Hepatocyte (in vitro differentiated cells): ENCODE results near the gene SLC6A2. TPM values are rescaled to one million over a fixed set of nuclear protein-coding genes. Genes with fewer than 3 reads are reported as not detected.

Source experiments
- DNase-seq: peaks from one replicate; pipeline ENCODE4 v3.0.0-alpha.2; 2016; ENCODE audit warnings: low spot score
- H2AFZ ChIP-seq: fragments of 200-600 bp; sonication (generic); 2 replicates; pipeline ENCODE4 v1.6.0; 2016; ENCODE audit warnings: antibody characterized with exemption, mild to moderate bottlenecking
- H3K27ac ChIP-seq: fragments of 200-600 bp; sonication (generic); 2 replicates; pipeline ENCODE4 v1.5.1; 2016; ENCODE audit warnings: mild to moderate bottlenecking
- H3K27me3 ChIP-seq: fragments of 200-600 bp; sonication (generic); 2 replicates; pipeline ENCODE4 v1.6.1; 2016
- H3K36me3 ChIP-seq: fragments of 200-600 bp; sonication (generic); replicated peaks from 2 replicates; pipeline ENCODE4 v1.5.1; 2016; ENCODE audit warnings: low read depth; ENCODE audit not compliant: insufficient read depth
- H3K4me1 ChIP-seq: fragments of 200-600 bp; sonication (generic); 2 replicates; pipeline ENCODE4 v1.5.1; 2016; ENCODE audit warnings: mild to moderate bottlenecking, moderate library complexity; ENCODE audit not compliant: insufficient read depth
- H3K4me2 ChIP-seq: fragments of 200-600 bp; sonication (generic); 2 replicates; pipeline ENCODE4 v1.6.0; 2016
- H3K4me3 ChIP-seq: fragments of 200-600 bp; sonication (generic); 2 replicates; pipeline ENCODE4 v1.5.1; 2016; ENCODE audit warnings: mild to moderate bottlenecking
- H3K79me2 ChIP-seq: fragments of 200-600 bp; sonication (generic); 2 replicates; pipeline ENCODE4 v1.6.0; 2017; ENCODE audit warnings: mild to moderate bottlenecking
- H3K9me2 ChIP-seq: fragments of 200-600 bp; sonication (generic); replicated peaks from 2 replicates; pipeline ENCODE4 v1.6.0; 2017; ENCODE audit warnings: mild to moderate bottlenecking; ENCODE audit not compliant: insufficient read depth
- H3K9me3 ChIP-seq: fragments of 200-600 bp; sonication (generic); 2 replicates; pipeline ENCODE4 v1.5.1; 2016; ENCODE audit warnings: low read depth, mild to moderate bottlenecking
- H4K20me1 ChIP-seq: fragments of 200-600 bp; sonication (generic); 2 replicates; pipeline ENCODE4 v1.6.0; 2016; ENCODE audit warnings: mild to moderate bottlenecking; ENCODE audit not compliant: insufficient read depth, poor library complexity, severe bottlenecking
- CTCF ChIP-seq: fragments of 200-600 bp; sonication (generic); IDR thresholded peaks from 2 replicates; pipeline ENCODE4 v1.5.1; 2016; ENCODE audit warnings: antibody characterized with exemption, mild to moderate bottlenecking; ENCODE audit not compliant: poor library complexity
- EZH2 ChIP-seq: fragments of 200-600 bp; sonication (generic); IDR thresholded peaks from 2 replicates; pipeline ENCODE4 v1.6.1; 2016; ENCODE audit warnings: antibody characterized with exemption, mild to moderate bottlenecking, borderline replicate concordance
- EZH2phosphoT487 ChIP-seq: fragments of 200-600 bp; sonication (generic); IDR thresholded peaks from one replicate; pipeline ENCODE4 v1.6.1; 2018; ENCODE audit warnings: antibody characterized with exemption, mild to moderate bottlenecking, low read depth, moderate library complexity; ENCODE audit not compliant: unreplicated experiment, severe bottlenecking
- WGBS: methylation state at CpG from one replicate; pipeline ENCODE4 v1.1.6; 2016; ENCODE audit warnings: low lambda C conversion rate; ENCODE audit errors: missing lambda C conversion rate; 5-methylcytosine and 5-hydroxymethylcytosine counted together
- polyA plus RNA-seq: library from polyadenylated mRNA; unstranded; fragments of >200 nt; fragmentation: Nextera tagmentation; extraction: Ambion mirVana; gene quantifications from 2 replicates; pipeline ENCODE4 v1.2.1, GENCODE V29; 2016
- total RNA-seq: library from RNA; depleted of rRNA; stranded (reverse); fragments of >200 nt; gene quantifications from 2 replicates; pipeline ENCODE4 v1.2.3, GENCODE V29; 2014

Gene SLC6A2
- total and polyA plus RNA-seq, 2 experiments from 2014 or later = 0.20 to 0.28 TPM

GRCh38 chr16:55623640-55624039, 32.1 kb upstream of the SLC6A2 start:
- no peaks in the 10 kb centered on the region for H3K79me2 ChIP-seq
- H3K27ac ChIP-seq = no peak overlapping the region
- no peak for DNase-seq
- H2AFZ ChIP-seq = no peak overlapping the region
- H3K9me2 ChIP-seq = no peaks in the 10 kb centered on the region
- no peak overlapping the region for H3K4me3 ChIP-seq
- no peaks in the 10 kb centered on the region for H3K4me1 ChIP-seq
- no peaks in the 10 kb centered on the region for H4K20me1 ChIP-seq
- H3K4me2 ChIP-seq = no peak overlapping the region
- TF ChIP-seq EZH2phosphoT487 (no peak), CTCF (no peak), EZH2 (no peak)
- H3K36me3 ChIP-seq = no peaks in the 10 kb centered on the region
- 50% methylated on average over 2 of the region's 2 CpGs for WGBS
- H3K27me3 ChIP-seq = no peaks in the 10 kb centered on the region
- H3K9me3 ChIP-seq = no peaks in the 10 kb centered on the region

- TF ChIP-seq EZH2phosphoT487 (no peak), CTCF (no peak), EZH2 (no peak)
- Histone ChIP-seq H3K27ac (no peak overlapping the region), H3K79me2 (no peaks in the 10 kb centered on the region), H3K36me3 (no peaks in the 10 kb centered on the region), H3K9me3 (no peaks in the 10 kb centered on the region), H4K20me1 (no peaks in the 10 kb centered on the region), H3K27me3 (no peaks in the 10 kb centered on the region), H3K4me2 (no peak overlapping the region), H2AFZ (no peak overlapping the region), H3K4me3 (no peak overlapping the region), H3K4me1 (no peaks in the 10 kb centered on the region), H3K9me2 (no peaks in the 10 kb centered on the region)
- 86% methylated on average over 5 of the region's 5 CpGs for WGBS
- no peak for DNase-seq
Observed at GRCh38 chr16:55624696-55625095, 31.1 kb upstream of the SLC6A2 start.

- Histone ChIP-seq H3K27me3 (no peaks in the 10 kb centered on the region), H3K79me2 (no peaks in the 10 kb centered on the region), H3K4me3 (no peak overlapping the region), H3K4me2 (no peak overlapping the region), H3K9me2 (no peaks in the 10 kb centered on the region), H4K20me1 (no peaks in the 10 kb centered on the region), H2AFZ (no peak overlapping the region), H3K9me3 (no peaks in the 10 kb centered on the region), H3K36me3 (no peaks in the 10 kb centered on the region), H3K27ac (no peak overlapping the region), H3K4me1 (no peaks in the 10 kb centered on the region)
- no peak for DNase-seq
- TF ChIP-seq EZH2phosphoT487 (no peak), EZH2 (no peak), CTCF (no peak)
- WGBS = 94% methylated on average over 3 of the region's 3 CpGs
Observed at GRCh38 chr16:55625843-55626242, 29.9 kb upstream of the SLC6A2 start.
